ENCODE measurements around the gene GNA12.
"Not testable (repeated sequence)": the region's sequence is repeated elsewhere in the genome, so short reads cannot be mapped to it uniquely, and the experiment has no call there.

Gene GNA12

DNA sequence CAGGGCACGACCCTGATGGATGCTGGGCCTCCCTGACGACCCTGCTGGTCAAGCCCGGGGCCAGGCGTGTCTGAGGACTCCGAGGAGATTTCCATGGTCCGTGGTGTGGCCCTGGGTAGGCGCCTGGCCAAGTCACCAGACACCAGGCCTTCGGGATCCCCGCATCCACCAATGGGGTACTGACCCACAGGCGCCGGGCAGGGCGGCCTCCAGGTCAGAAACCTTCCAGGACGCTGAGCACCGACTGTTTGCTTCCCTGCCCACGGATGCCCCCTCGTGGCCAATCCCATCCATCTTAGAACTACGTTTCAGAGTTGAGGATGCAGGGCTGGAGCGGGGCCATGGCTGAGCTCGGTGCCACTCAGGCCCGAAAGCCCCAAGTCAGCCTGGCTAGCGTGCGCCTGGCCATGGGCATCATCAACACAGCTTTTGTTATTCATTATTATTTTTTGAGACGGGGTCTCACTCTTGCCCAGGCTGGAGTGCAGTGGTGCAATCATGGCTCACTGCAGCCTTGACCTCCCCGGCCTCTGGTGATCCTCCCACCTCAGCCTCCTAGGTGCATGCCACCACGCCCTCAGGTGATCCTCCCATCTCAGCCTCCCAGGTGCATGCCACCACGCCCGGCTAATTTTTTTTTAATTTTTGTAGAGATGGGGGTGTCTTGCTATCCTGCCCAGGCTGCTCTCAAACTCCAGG is 163.2 kb downstream of the GNA12 start:
- TF ChIP-seq, protein P1, sequence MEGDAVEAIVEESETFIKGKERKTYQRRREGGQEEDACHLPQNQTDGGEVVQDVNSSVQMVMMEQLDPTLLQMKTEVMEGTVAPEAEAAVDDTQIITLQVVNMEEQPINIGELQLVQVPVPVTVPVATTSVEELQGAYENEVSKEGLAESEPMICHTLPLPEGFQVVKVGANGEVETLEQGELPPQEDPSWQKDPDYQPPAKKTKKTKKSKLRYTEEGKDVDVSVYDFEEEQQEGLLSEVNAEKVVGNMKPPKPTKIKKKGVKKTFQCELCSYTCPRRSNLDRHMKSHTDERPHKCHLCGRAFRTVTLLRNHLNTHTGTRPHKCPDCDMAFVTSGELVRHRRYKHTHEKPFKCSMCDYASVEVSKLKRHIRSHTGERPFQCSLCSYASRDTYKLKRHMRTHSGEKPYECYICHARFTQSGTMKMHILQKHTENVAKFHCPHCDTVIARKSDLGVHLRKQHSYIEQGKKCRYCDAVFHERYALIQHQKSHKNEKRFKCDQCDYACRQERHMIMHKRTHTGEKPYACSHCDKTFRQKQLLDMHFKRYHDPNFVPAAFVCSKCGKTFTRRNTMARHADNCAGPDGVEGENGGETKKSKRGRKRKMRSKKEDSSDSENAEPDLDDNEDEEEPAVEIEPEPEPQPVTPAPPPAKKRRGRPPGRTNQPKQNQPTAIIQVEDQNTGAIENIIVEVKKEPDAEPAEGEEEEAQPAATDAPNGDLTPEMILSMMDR (IDR thresholded peaks at IDR 0.05; ENCODE audit: insufficient read depth, missing control alignments) = peak; percentile 71
- DNase-seq (ENCODE audit: insufficient read length, low spot score) (peak; percentile 90), FAIRE-seq (no peak)

DNA sequence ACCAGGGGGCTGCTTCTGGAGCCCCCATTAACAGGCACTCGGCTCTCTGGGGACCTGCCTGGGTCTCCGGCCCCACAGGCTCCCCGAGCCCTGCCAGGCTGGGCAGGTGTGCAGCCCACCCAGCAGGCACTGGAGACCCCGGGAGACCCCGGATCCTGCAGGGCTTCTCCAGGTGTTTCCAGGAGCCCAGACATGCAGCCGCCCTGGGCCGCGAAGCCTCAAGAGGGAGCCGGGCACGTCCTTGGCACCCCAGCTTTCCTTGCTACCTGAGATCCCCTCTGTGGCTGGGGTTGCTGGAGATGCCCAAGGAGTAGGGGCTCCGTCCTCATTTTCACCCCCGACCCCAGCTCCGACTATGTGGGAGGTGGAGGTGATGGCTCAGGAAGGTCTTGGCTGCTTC is 163.9 kb downstream of the GNA12 start:
- no peak for FAIRE-seq
- no peak for DNase-seq (ENCODE audit: insufficient read length, low spot score)
- TF ChIP-seq, protein P1 (IDR thresholded peaks at IDR 0.05; ENCODE audit: insufficient read depth, missing control alignments) = no peak

DNA sequence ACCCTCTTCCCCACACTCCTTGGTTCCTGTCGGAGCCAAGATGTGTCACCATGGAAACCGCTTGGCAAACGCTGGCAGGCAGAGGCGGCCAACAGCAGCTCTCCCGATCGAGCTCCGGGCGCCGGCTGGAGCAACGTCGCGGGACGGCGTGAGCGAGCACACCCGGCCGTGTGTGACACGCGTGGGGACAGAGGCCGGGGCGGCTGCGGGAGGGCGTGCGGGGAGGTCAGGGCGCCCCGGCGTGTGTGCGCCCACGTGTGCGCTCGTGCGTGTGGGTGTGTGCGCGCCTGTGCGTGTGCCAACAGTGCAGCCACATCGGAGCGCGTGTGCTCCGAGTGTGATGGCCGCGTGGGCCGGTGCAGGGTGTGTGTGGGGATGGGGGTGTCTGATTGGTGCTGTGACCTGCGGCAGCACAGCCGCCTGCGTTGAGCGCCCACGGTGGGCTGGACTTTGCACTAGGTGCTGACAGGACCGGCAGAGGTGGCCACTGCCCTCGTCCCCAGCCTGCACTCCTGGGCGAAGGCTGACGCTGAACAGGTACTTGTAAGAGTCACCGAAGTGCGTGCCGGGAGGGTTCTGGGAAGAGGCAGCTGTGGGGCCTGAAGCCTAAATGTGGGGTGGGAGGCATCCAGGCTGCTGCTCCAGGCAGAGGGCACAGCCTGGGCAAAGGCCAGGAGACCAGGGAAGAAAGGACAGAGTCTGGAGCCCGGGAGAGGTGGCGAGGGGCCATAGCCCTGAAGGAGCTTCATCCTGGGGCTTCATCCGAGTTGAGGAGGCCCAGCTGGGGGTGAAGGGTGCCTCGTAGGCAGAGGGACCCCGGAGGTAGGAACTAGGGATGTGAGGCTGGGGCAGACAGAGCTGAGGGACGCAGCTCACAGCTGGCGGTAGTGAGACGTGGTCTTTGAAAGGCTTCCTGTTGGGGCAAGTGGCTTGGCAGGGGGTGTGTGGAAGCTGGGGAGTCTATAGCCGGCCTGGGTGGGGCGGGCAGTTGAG is 164.7 kb downstream of the GNA12 start:
- not testable (repeated sequence) for FAIRE-seq; DNase-seq (ENCODE audit: insufficient read length, low spot score)

DNA sequence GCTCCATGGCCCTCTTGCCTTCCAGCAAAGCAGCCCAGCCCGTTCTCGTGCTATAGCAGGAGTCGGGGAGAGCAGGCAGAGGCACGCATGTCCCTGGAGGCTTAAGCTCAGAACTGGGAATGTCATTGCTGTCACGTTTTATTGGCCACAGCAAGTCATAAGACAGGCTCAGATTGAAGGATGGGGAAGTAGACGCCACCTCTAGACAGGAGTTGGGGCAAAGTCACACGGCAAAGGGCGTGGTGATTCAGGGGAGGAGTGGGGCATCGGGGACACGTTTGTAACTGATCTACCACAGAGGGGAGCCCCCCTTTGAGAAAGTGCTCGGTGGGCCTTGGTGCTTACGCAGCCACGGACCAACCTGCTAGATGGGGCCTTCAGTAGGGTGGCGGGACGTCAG is 165.7 kb downstream of the GNA12 start:
- not testable (repeated sequence) for FAIRE-seq; DNase-seq (ENCODE audit: insufficient read length, low spot score)

Data from D721Med (cell line).